Ovary (tissue), 9 donors: Measurements from ENCODE around the gene DIO3. TPM values are rescaled to one million over a fixed set of nuclear protein-coding genes. Genes with fewer than 3 reads are reported as not detected.
"Not testable (repeated sequence)": the region's sequence is repeated elsewhere in the genome, so short reads cannot be mapped to it uniquely, and the experiment has no call there.

Experiments
- DNase-seq, 5 donors: peaks; one replicate each; pipeline ENCODE4 v3.0.0-alpha.2; 2019 to 2020
- H3K27ac ChIP-seq, 2 donors: fragments of 200-600 bp; one replicate each; pipeline versions ENCODE4 v1.5.1 to v1.8.0; 2019 to 2022
- H3K27me3 ChIP-seq: fragments of 200-600 bp; one replicate; pipeline ENCODE4 v1.8.0; 2022
- H3K36me3 ChIP-seq: fragments of 200-600 bp; sonication (generic); one replicate; pipeline ENCODE4 v1.5.1; 2019
- H3K4me1 ChIP-seq: one replicate; pipeline ENCODE4 v1.8.1; 2013; ENCODE audit warnings: mild to moderate bottlenecking, moderate library complexity; ENCODE audit not compliant: insufficient read depth
- H3K4me3 ChIP-seq: fragments of 200-600 bp; sonication (generic); one replicate; pipeline ENCODE4 v1.5.1; 2017
- H3K9me3 ChIP-seq, 2 donors: fragments of 200-600 bp in 1 of 2; sonication (generic) in 1 of 2; one replicate each; pipeline versions ENCODE4 v1.5.1 to v1.8.1; 2013 to 2019; ENCODE audit warnings: mild to moderate bottlenecking in 1 of 2, moderate library complexity in 1 of 2
- CTCF ChIP-seq, 3 donors: fragments of 450-650 bp in 2 of 3; fragments of 200-600 bp in 1 of 3; IDR thresholded peaks; one replicate each; pipeline versions ENCODE4 v1.5.1 to v1.8.0; 2016 to 2022; ENCODE audit warnings: antibody characterized with exemption in 3 of 3, mild to moderate bottlenecking in 1 of 3
- EP300 ChIP-seq: sonication (generic); formaldehyde crosslinking; IDR thresholded peaks from one replicate; pipeline ENCODE4 v1.6.1; 2017; ENCODE audit warnings: antibody characterized with exemption
- POLR2A ChIP-seq: fragments of 450-650 bp; IDR thresholded peaks from one replicate; pipeline ENCODE4 v1.6.1; 2017; ENCODE audit warnings: antibody characterized with exemption, mild to moderate bottlenecking, moderate library complexity
- WGBS, 3 donors: extraction: QIAGEN DNeasy Blood & Tissue Kit in 1 of 3; methylation state at CpG; one replicate each; pipeline versions ENCODE4 v1.1.5 to v1.1.7; 2013 to 2017; 5-methylcytosine and 5-hydroxymethylcytosine counted together
- intact Hi-C, 4 donors: fragments of 100-400 bp; cut with DNase I; formaldehyde crosslinking; loops; one replicate each; pipeline versions ENCODE4 v1.11.0 to v1.15.1; 2022 to 2023
- polyA plus RNA-seq, 2 donors: library from polyadenylated mRNA; stranded (reverse); fragments of 200-250 nt in 1 of 2; fragments of 350-450 nt in 1 of 2; fragmentation: Illumina TruSeq in 1 of 2; extraction: RNeasy Lipid Tissue Mini Kit (QIAGEN cat#74804) in 1 of 2; gene quantifications; one replicate each; pipeline ENCODE4 v1.2.3, GENCODE V29; 2013 to 2014
- total RNA-seq, 7 donors: library from RNA; depleted of rRNA in 2 of 7; stranded (reverse); fragments of >200 nt in 2 of 7; fragmentation: NEBNext Ultra II Directional in 3 of 7; extraction: Animal tissue kit (Norgen Biotek cat#: 25700) in 3 of 7; gene quantifications; one replicate each; pipeline versions ENCODE4 v1.1.0 to v1.2.4, GENCODE V29; 2016 to 2023
- donor health status: DM: no; HTN: no; CAD: no; lungs with moderate emphysema.
- donor health status: DM: no; HTN: no; CAD: no.
- donor health status: Bipolar disorder and iron deficiency.
- donor health status: DM: yes; HTN: yes; CAD: no.
- donor health status: DM: no; HTN: no; CAD: no.
- donor health status: DM: yes; HTN: yes; CAD: no.

The DIO3 gene
- total and polyA plus RNA-seq, 9 donors = 3.1 to 24.7 (median 13.9) TPM

- peak in 1 of 5 donors; percentile 20 for DNase-seq
- Histone ChIP-seq H3K4me1 (peaks cover 6% of the 10 kb centered on the region), H3K27me3 (no peaks in the 10 kb centered on the region), H3K36me3 (no peaks in the 10 kb centered on the region), H3K9me3 (no peaks in the 10 kb centered on the region), H3K27ac (no peak overlapping the region), H3K4me3 (no peak overlapping the region)
- TF ChIP-seq EP300 = no peak
- TF ChIP-seq POLR2A = no peak
- TF ChIP-seq CTCF (IDR thresholded peaks at IDR 0.05) = no peak
- intact Hi-C loops = loop anchor here in 3 of 4 donors (5.0 to 10.0 kb wide), 4 partner anchors 78 to 890 kb away; no protein-coding TSS in a partner anchor
- WGBS, 3 donors = 50 to 67% (median 55%) methylated on average over 19 to 20 of the region's 20 CpGs
Observed at GRCh38 chr14:101554991-101555668, 6.2 kb upstream of the DIO3 start.

- H3K4me1 ChIP-seq, H3K27ac ChIP-seq, H3K9me3 ChIP-seq, H3K27me3 ChIP-seq, H3K36me3 ChIP-seq, DNase-seq, H3K4me3 ChIP-seq: not testable (repeated sequence)
- intact Hi-C loops = loop anchor here in 3 of 4 donors (5.0 to 10.0 kb wide), 4 partner anchors 78 to 891 kb away; no protein-coding TSS in a partner anchor
- 71 to 92% (median 83%) methylated on average over 5 of the region's 5 CpGs for WGBS, 3 donors
Observed at GRCh38 chr14:101555669-101556043, 5.6 kb upstream of the DIO3 start.

- intact Hi-C loops = loop anchor here in 3 of 4 donors (5.0 to 10.0 kb wide), 4 partner anchors 79 to 891 kb away; no protein-coding TSS in a partner anchor
- Histone ChIP-seq H3K4me1 (peaks cover 6% of the 10 kb centered on the region), H3K4me3 (no peak overlapping the region), H3K36me3 (no peaks in the 10 kb centered on the region), H3K27ac (no peak overlapping the region), H3K9me3 (peaks cover 0 to under 1% of the 10 kb centered on the region in 2 donors), H3K27me3 (no peaks in the 10 kb centered on the region)
- 90 to 96% (median 92%) methylated on average over 10 of the region's 10 CpGs for WGBS, 3 donors
- peak in 1 of 5 donors; percentile 32 for DNase-seq
- no peak for TF ChIP-seq POLR2A
- no peak for TF ChIP-seq CTCF (IDR thresholded peaks at IDR 0.05)
- TF ChIP-seq EP300 = no peak
Observed at GRCh38 chr14:101556131-101556530, 5.2 kb upstream of the DIO3 start.

GRCh38 chr14:101556566-101557320, 4.6 kb upstream of the DIO3 start:
- peaks cover 4 to 6% of the 10 kb centered on the region in 2 donors for H3K9me3 ChIP-seq
- DNase-seq = peak in 1 of 5 donors; percentile 28
- no peaks in the 10 kb centered on the region for H3K27me3 ChIP-seq
- intact Hi-C loops = loop anchor here in 3 of 4 donors (5.0 to 10.0 kb wide), 4 partner anchors 79 to 892 kb away; no protein-coding TSS in a partner anchor
- 88 to 90% (median 89%) methylated on average over 13 of the region's 13 CpGs for WGBS, 3 donors
- H3K27ac ChIP-seq = no peak overlapping the region
- H3K4me1 ChIP-seq = peaks cover 6% of the 10 kb centered on the region
- no peak overlapping the region for H3K4me3 ChIP-seq
- TF ChIP-seq CTCF (IDR thresholded peaks at IDR 0.05) = no peak
- no peak for TF ChIP-seq POLR2A
- no peak for TF ChIP-seq EP300
- H3K36me3 ChIP-seq = no peaks in the 10 kb centered on the region
